GM06990 (cell line): ENCODE results near the gene SUSD2.

ENCODE experiments used
- DNase-seq: peaks from one replicate; pipeline ENCODE4 v3.0.0-alpha.2; 2011; ENCODE audit not compliant: insufficient read length; ENCODE audit errors: extremely low read depth
- H3K27me3 ChIP-seq: replicated peaks from 2 replicates; pipeline ENCODE4 v1.6.0; 2011; ENCODE audit warnings: low read length; ENCODE audit not compliant: control insufficient read depth, insufficient read depth
- H3K36me3 ChIP-seq: 2 replicates; pipeline ENCODE4 v1.5.1; 2011; ENCODE audit warnings: low read length; ENCODE audit not compliant: control insufficient read depth, insufficient read depth
- H3K4me3 ChIP-seq: replicated peaks from 2 replicates; pipeline ENCODE4 v1.5.1; 2011; ENCODE audit warnings: low read depth, mild to moderate bottlenecking, control low read depth, low read length
- CTCF ChIP-seq: IDR thresholded peaks from 2 replicates; pipeline ENCODE4 v1.5.1; 2011; ENCODE audit warnings: low read length, control low read depth, mild to moderate bottlenecking, inconsistent platforms; ENCODE audit not compliant: insufficient read depth, poor library complexity, severe bottlenecking

Gene SUSD2

GRCh38 chr22:24147666-24148065, 33.6 kb upstream of the SUSD2 start:
- Histone ChIP-seq H3K27me3 (no peaks in the 10 kb centered on the region), H3K4me3 (no peak overlapping the region), H3K36me3 (peaks cover 3% of the 10 kb centered on the region)
- no peak for TF ChIP-seq CTCF
- no peak for DNase-seq

- DNase-seq, result no peak
- TF ChIP-seq CTCF, result no peak
Observed at GRCh38 chr22:24148266-24149197, 32.8 kb upstream of the SUSD2 start.

GRCh38 chr22:24149198-24149590, 32.1 kb upstream of the SUSD2 start:
- no peak for DNase-seq
- TF ChIP-seq CTCF, result no peak
- Histone ChIP-seq H3K4me3 (no peak overlapping the region), H3K27me3 (no peaks in the 10 kb centered on the region), H3K36me3 (peaks cover 3% of the 10 kb centered on the region)

More at GRCh38 chr22:24148266-24149197, 32.8 kb upstream of the SUSD2 start:
- no peak overlapping the region for H3K4me3 ChIP-seq
- H3K36me3 ChIP-seq, result peaks cover 1% of the 10 kb centered on the region
- H3K27me3 ChIP-seq, result no peaks in the 10 kb centered on the region

- DNase-seq, result no peak
- no peak overlapping the region for H3K4me3 ChIP-seq
- TF ChIP-seq CTCF, result no peak
- peaks cover 3% of the 10 kb centered on the region for H3K36me3 ChIP-seq
- H3K27me3 ChIP-seq, result no peaks in the 10 kb centered on the region
Observed at GRCh38 chr22:24153353-24153752, 27.9 kb upstream of the SUSD2 start.

- no peak for DNase-seq
- H3K4me3 ChIP-seq, result no peak overlapping the region
- no peak for TF ChIP-seq CTCF
- H3K27me3 ChIP-seq, result no peaks in the 10 kb centered on the region
- peaks cover 3% of the 10 kb centered on the region for H3K36me3 ChIP-seq
Observed at GRCh38 chr22:24153959-24154358, 27.3 kb upstream of the SUSD2 start.

GRCh38 chr22:24154826-24155225, 26.5 kb upstream of the SUSD2 start:
- DNase-seq, result no peak
- H3K27me3 ChIP-seq, result no peaks in the 10 kb centered on the region
- peaks cover 3% of the 10 kb centered on the region for H3K36me3 ChIP-seq
- H3K4me3 ChIP-seq, result no peak overlapping the region
- no peak for TF ChIP-seq CTCF
